ELF-1 (cell line): ENCODE data around the gene SGMS1.
"Not testable (repeated sequence)": the region's sequence is repeated elsewhere in the genome, so short reads cannot be mapped to it uniquely, and the experiment has no call there.

Experiments used
- DNase-seq: peaks from one replicate; pipeline ENCODE4 v3.0.0-alpha.2; 2016; ENCODE audit warnings: low read depth, low spot score

SGMS1 gene

DNA sequence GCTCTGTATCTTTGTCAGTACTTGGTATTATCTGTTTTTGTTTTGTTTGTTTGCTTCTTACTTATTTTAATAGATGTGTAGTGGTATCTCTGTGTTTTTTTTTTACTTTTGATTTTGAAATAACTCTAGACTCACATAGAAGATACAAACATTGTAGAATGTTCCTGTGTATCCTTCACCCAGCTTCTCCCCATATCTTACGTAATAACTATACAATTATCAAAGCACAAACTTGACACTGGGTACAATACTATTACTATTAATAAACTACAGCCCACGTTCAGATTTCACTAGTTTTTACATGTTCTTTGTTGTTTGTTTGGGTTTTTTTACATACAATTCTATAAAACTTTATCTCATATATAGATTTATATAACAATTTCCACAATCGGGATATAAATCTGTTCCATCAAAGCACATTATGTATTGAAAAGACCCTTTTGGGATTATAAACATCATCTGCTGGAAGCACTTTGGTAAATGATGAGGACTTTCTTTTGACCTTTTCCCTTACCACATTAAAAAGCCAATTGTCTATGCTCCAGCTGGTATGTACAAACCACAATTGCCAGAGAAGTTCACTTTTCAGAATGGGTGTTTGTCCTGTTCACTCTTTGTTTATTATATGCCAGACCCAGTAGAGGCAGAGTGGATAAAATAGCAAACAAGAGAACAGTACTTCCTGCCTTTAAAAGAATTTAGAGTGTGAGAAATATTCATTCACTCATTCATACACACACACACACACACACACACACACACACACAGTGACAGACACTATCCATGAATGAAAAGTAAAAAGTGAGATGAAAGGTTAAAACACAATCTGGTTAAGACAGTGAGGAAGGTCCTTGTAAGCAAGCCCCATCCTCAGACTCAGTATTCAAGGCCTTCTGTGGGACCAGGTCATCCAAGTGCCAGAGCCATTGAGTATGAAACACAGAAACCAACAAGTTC lies 113.0 kb downstream of the SGMS1 start:
- no peak for DNase-seq

DNA sequence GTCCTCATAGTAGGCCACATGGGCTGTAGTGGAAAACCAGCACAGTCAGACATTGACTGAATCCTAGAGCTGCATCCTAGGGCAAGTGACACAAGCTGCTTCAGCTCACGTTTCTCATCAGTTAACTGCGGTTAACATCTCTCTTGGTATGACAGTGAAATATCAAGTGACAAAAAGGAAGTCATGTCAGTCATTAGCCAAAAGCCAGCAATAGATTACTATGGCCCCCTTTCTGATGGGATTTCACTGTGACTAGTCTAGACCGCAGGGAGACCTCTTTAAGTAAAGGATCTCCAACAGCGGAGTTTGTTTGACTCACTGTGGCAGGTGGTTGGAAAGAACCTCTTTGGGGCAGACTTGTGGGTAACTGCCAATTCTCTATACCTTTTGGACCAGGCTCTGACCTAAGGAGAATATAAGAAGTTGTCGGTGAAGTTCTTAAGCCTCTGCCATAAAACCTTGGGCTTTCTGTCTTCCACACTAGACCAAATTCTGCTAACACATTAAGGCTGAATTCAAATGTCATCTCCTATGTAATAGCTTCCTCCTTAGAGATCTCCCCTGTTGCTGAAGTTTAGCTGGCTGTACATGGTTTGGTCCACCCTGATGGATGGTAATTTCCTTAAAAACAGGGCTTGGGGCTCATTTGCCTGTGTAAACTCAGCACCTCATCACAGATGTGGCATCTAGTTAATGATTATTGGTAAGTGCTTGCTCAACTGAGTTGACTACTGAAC lies 115.3 kb downstream of the SGMS1 start:
- no peak for DNase-seq

DNA sequence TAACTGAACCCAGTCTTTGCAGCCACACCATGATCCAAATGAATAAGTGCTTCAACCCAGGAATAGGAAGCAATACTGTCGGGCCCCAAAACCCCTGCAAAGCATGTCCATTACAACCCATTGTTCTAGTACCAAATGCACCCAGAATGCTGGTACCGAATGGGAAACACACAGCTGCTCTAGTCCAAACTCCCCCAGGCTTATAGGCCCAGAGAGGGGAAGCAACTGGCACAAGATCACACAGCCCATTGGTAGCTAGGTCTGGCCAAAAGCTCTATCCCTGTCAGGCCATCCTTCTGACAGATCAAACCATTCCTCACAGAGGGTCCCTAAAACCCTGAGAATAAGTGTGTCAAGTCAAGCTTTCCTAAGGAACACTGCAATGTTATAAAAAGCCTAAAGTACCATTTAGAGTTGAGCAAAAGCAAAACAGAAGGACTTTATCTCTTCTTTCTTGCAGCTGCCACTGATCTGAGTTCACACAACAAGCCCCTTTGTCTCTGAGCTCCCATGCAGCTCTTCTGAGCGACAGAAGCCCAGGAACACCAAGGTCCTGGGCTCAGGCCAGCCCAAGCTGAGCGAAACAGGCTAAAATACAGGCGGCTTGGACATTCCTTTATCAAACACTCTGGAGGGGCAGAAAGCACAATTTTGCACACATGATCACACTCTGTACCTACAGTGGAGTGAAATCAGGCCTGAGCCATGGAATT lies 116.7 kb downstream of the SGMS1 start:
- DNase-seq: no peak

DNA sequence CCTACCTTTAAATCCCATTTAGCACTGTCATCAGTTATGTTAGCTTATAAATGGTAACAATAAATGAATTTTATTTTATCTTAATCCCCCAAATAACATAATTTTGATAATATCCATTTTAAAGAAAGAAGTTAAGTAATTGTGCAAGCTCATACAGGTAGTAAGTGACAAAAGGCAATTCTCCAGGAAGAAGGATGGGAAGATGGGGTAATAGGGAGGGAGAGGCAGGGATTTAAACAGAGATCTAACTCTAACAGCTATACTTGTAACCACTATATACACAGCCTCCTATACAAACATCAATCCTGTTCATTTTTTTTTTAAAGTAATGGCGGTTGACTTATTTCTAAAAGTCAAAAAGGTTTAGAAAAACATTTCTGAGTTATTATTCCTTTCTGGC lies 119.4 kb downstream of the SGMS1 start:
- no peak for DNase-seq

DNA sequence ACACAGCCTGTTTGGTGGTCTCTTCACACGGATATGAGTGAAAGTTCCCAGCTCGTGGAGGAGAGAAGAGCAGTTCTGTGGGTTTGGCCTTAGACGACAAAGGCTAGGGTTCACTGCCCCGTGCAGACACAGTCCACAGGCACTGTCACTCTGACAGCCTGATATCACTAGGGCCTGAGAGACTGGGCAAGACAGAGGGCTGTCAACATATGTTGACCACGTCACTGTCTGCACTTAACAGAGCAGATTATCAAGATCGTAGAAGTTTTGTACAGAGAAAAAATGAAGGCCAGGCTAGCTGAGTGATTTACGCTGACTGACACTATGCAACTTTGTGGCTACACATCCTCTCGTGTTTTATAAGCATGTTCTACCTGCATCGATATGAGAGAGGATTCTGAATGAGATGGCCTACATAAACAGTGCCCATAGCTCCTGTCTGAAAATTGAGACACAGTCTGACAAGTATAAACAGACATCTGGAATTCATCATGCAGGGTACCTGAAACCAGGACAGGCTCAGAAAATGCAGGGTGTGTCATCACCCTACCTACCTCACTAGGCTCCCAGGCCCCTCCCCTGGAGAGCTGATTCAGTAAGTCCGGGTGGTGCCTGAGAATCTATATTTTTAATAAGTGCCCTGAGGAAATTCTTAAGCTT lies 120.0 kb downstream of the SGMS1 start:
- DNase-seq: peak; percentile 5

DNA sequence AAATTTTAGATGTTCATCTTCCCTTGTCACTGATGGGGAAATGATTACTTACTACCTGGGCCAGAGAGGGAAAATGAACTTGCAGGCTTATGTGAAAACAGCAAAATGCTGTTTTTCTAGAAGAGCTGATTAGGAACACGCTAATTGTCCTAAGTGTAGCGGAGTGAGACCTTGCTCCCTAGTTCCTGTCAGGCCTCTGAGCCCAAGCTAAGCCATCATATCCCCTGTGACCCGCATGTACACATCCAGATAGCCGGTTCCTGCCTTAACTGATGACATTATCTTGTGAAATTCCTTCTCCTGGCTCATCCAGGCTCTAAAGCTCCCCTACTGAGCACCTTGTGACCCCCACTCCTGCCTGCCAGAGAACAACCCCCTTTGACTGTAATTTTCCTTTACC lies 120.6 kb downstream of the SGMS1 start:
- DNase-seq: not testable (repeated sequence)

DNA sequence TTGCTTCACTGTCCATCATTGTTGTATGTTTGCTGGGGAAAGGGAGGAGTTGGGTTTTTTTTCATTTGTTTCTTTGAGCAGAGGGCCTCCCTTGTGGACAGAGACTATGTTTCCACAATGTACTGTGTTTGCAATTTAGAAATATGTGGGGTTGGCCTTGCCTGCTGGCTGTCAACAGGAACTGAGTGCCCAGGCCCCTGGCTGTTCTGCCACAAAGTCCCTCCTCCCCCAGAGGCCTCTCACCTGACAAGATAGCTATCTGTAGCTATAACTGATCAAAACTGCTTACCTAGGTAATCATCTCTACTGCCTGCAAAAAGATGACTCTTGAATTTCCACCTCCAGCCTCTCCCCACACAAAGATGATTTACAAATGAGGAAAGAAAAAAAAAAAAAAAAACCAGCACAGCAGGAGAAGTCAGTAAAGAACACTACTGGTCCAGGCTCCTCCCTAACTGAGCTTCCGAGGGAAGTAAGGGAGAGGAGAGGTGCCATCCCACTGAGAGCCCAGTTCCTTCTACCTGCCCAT lies 121.8 kb downstream of the SGMS1 start:
- peak; percentile 10 for DNase-seq

DNA sequence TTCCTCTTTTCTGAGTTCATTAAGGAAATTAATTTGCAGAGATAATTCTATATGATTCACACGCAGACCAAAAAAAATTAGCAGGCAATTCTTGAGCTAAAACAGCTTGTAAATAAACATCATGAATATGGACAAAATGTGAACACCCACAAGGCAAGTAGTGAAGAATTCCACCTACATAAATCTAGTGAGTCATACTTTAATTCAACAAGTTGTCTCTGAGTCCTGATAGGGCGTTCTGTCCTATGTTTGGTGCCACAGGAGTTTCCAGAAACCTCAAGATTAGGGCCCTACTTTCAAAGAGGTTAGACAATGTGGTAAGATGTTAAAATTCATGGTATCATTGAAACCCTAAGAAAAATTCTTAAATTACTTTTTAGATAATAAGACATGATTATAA lies 122.3 kb downstream of the SGMS1 start:
- DNase-seq: no peak

DNA sequence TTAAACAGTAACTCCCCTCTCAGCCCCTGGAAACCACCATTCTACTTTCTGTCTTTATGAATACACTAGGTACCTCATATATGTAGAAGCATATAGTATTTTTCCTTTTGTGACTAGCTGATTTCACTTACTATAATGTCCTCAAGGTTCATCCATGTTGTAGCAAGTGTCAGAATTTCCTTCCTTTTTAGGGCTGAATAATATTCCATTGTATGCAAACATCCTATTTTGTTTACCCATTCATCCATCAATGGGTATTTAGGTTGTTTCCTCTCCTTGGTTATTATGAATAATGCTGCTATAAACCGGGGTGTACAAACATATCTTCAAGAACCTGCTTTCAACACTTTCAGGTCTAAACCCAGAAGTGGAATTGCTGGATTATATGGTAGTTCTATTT lies 125.3 kb downstream of the SGMS1 start:
- DNase-seq: no peak

DNA sequence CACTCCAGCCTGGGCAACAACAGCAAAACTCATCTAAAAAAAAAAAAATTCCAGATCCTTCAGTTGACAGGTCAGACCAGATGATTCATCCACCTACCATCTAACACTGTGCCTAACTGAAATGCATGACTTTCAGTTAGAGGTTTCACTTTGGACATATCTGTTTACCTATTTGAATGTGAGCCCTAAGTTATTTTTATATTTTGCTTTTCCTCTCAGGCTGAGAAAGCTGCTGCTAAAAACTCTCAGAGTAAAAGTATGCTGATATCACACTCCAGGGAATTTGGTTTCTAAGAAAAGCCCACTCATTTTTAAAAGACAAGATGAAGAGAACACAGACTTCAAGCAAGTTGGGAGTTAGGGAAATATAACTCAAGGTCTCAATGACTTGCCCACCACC lies 126.0 kb downstream of the SGMS1 start:
- DNase-seq: no peak

DNA sequence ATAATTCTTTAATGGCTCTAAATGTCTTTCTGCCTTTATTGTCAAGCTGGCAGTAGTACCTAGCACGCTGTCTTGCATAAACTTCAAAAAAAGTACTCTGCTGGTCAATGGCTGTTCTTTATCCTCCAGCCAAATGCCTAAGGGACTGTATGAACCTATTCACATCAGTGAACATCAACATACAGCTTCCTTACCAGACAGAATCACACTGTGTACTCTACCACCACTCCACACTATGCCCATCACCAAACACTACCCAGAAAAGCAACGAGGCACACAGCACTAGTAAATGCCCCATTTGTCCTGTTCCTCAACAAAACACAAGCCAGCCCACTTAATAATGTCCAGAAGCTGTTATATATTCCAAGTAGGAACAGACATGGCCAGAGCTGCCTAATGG lies 127.5 kb downstream of the SGMS1 start:
- no peak for DNase-seq

DNA sequence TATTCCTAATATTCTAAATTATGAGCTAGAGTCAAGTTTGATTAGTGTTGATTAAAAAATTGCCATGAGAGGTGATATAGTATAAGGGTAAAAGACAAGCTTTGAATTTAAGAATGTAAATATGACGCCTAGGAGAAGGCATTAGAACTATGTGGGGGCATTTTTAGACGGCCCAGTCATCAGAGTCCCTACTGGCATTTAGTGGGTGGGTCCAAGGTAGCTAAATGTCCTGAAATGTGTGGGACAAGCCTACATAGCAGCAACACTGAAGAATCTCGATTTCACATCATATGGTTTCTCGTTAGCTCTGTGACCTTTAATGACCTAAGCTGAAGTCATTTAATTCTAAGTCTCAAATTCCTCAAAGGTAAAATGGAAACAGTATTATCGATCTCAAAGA lies 133.5 kb downstream of the SGMS1 start:
- DNase-seq: no peak

DNA sequence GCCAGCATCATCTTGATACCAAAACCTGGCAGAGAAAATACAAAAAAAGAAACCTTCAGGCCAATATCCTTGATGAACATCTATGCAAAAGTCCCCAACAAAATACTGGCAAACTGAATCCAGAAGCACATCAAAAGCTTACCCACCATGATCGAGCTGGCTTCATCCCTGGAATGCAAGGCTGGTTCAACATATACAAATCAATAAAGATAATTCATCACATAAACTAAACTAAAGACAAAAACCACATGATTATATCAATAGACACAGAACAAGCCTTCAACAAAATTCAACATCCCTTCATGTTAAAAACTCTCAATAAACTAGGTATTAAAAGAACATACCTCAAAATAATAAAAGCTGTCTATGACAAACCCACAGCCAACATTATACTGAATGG lies 139.2 kb downstream of the SGMS1 start:
- DNase-seq: not testable (repeated sequence)

DNA sequence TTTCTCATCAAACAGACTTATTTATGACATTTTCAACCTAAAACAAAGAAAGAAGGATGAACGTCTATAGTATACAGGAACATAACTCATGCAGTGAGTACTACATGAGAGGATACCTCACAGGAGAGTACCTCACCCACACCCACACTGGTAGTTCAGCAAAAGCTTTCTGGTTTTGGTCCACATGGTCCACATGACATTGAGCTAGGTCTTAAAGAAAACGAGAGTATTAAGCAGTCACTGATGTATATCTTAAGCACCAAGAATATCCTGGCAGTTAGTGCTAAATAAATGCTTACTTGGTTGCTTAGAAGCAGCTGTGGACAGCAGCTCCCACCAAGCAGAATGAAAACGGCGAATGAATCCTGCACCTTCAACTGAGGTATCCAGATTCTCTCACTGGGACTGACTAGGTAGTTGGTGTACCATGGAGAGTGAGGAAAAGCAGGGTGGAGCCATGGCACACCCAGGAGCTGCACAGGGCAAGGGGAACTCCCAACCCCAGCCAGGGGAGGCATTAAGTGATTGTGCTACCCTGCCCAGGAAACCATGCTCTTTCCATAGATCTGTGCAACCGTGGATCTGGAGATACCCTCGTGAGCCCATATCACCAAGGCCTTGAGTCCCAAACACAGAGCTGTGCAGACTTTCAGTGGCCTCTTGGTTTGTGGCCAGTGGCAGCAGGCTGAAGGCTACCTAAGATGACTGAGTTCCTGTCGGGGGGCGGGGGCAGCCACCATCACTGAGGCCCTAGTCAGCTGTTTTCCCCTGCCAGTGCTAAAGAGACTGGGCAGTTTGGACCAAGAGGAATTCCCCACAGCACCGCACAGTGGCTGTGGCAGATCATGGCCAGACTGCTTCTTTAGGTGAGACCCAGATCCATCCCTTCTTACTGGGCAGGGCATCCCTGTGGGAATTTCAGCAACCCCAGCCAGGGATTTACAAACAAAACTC lies 143.4 kb downstream of the SGMS1 start:
- no peak for DNase-seq

DNA sequence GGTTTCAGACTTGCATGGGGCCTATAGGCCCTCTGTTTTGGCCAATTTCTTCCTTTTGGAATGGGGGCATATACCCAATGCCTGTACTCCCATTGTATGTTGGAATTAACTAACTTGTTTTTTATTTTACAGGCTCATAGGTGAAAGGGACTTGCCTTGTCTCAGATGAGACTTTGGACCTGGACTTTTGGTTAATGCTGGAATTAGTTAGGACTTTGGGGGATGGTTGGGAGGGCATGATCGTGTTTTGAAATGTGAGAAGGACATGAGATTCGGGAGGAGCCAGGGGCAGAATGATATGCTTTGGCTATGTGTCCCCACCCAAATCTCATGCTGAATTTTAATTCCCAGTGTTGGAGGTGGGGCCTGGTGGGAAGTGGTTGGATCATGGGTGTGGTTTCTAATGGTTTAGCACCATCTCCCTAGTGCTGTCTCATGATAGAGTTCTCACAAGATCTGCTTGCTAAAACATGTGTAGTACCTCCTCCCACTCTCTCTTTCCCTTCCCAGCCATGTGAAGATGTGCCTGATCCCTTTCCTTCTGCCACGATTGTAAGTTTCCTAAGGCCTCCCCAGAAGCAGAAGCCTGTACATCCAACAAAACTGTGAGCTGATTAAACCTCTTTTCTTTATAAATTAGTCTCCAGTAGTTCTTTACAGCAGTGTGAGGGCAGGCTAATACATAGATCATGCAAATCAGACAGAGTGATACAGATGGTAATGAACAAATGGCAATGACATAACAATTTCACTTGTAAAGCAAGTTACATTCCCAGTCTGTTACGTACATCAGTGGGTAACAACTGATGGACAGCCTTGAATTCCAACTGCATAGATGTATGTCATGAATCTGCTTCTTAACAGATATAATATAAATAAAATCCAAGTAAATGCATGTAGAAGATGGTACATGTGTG lies 146.2 kb downstream of the SGMS1 start:
- DNase-seq: no peak

DNA sequence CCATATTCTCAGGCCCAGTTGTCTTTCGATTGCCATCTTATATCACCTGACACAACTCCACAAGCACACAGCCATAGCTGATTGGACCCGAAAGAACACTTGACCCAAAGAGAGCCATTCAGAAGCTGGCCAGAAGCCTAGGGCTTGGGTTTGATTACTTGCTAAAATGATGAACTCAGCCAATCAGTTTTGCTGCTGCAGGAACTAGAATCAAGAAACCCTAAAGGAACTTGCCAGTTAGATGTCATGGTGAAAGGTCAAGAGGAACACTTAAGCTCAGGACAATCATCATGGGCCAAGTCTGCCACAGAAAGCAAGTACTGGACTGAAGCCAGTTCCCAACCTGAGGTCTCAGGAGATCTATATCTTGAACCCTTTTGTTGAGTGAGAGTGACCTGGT lies 150.0 kb downstream of the SGMS1 start:
- DNase-seq: no peak

DNA sequence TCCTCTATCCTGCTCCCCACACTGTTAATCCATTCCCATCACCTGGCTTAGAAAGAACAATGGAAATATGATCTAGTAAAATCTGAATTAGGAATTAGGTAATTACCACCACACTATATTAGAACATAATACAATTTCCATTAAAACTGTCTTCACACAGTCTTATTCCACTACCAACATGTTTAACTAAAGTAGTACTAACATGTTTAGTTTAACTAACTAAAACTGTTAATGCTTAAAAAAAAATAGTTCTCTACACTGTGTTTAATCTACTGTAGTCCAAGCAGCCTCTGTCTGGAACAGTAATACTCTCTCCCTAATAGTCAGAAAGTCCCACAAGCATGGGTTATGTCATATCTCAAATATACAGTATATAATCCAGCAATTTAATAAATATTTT lies 150.8 kb downstream of the SGMS1 start:
- DNase-seq: no peak

DNA sequence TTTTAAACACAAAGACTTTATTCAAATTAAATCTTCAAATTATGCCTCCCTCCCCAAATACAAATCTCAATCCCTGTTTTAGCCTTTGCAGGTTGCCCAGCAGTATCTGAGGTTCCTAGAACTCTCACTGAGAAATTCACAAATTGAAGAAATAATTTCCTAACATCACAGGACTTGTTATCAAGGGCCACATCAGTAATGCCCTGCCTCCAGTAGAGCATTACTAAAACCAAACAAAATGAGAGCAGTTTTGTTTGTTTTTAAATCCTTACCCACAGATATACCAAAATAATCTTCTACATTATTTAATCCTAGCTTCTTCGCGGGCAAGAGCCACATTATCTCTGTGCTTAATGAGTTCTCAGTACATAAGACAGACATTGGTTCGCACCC lies 152.2 kb downstream of the SGMS1 start:
- DNase-seq: no peak
